Mucosa of stomach (tissue), 1 donor: ENCODE results near the gene AK1.
A peak's percentile ranks its signal among the peaks of the same experiment; 100 is the strongest.

ENCODE experiments used
- H3K27me3 ChIP-seq: one replicate; pipeline ENCODE4 v1.7.0; 2013; ENCODE audit warnings: mild to moderate bottlenecking, low read length; ENCODE audit not compliant: control insufficient read depth, insufficient read depth
- H3K36me3 ChIP-seq: one replicate; pipeline ENCODE4 v1.7.0; 2013; ENCODE audit warnings: low read length; ENCODE audit not compliant: control insufficient read depth, insufficient read depth
- H3K4me1 ChIP-seq: one replicate; pipeline ENCODE4 v1.7.0; 2013; ENCODE audit warnings: mild to moderate bottlenecking, low read length; ENCODE audit not compliant: control insufficient read depth, insufficient read depth
- H3K4me3 ChIP-seq: one replicate; pipeline ENCODE4 v1.7.0; 2013; ENCODE audit warnings: low read length
- H3K9ac ChIP-seq: one replicate; pipeline ENCODE4 v1.7.0; 2013; ENCODE audit warnings: mild to moderate bottlenecking, low read length, moderate library complexity
- H3K9me3 ChIP-seq: one replicate; pipeline ENCODE4 v1.7.0; 2013; ENCODE audit warnings: mild to moderate bottlenecking, low read length, moderate library complexity; ENCODE audit not compliant: control insufficient read depth
- donor health status: Pancreatic carcinoma.

Gene AK1, protein sequence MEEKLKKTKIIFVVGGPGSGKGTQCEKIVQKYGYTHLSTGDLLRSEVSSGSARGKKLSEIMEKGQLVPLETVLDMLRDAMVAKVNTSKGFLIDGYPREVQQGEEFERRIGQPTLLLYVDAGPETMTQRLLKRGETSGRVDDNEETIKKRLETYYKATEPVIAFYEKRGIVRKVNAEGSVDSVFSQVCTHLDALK

DNA sequence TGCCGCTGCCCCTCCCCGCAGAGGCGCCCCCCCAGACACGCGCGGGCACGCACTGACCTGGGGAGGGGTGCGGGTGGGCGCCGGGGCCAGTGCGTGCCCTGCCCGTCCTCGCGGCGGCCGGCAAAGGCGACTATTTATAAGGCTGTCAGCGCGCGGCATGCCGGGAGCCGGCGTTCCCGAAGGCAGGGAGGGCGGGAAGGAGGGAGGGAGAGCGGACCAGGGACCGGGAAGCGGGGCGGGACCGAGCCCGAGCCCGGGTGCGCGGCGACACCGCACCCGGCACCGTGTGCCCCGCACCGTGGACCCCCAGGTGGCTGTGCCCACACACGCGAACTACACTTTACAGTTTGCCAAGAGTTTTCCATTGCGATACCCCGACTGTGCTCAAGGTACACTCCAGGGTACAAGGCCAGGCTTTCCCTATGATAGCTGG, at the start of gene AK1:
TSS of gene AK1 (minus strand) at position 110 of the 433 bp plus-strand sequence. CDS start 3,058 bp downstream, outside the sequence.
- Histone ChIP-seq H3K4me3 (peak within 1 kb of the TSS; percentile 44), H3K9ac (peak within 1 kb of the TSS; percentile 74), H3K4me1 (peaks cover 44% of the 10 kb centered on the region), H3K27me3 (no peaks in the 10 kb centered on the region), H3K9me3 (no peaks in the 10 kb centered on the region), H3K36me3 (no peaks in the 10 kb centered on the region)

DNA sequence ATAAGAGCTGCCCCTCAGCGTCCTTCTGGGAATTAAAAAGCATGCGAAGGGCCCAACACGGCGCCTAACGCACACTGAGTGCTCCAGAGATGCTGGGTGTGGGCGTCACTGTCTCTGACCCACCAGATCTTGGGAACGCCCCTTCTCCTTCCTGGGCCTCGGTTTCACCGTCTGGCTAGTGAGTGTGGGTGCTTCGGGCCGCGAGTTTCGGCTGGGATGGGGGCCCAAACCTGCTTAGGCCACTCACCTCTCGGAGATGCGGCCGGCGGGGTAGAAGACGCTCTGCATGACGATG, 49.4 kb upstream of the AK1 start:
- H3K4me3 ChIP-seq = no peak overlapping the region
- peaks cover 37% of the 10 kb centered on the region for H3K4me1 ChIP-seq
- H3K9ac ChIP-seq = no peak overlapping the region
- no peaks in the 10 kb centered on the region for H3K36me3 ChIP-seq
- peaks cover 28% of the 10 kb centered on the region for H3K27me3 ChIP-seq
- no peaks in the 10 kb centered on the region for H3K9me3 ChIP-seq

DNA sequence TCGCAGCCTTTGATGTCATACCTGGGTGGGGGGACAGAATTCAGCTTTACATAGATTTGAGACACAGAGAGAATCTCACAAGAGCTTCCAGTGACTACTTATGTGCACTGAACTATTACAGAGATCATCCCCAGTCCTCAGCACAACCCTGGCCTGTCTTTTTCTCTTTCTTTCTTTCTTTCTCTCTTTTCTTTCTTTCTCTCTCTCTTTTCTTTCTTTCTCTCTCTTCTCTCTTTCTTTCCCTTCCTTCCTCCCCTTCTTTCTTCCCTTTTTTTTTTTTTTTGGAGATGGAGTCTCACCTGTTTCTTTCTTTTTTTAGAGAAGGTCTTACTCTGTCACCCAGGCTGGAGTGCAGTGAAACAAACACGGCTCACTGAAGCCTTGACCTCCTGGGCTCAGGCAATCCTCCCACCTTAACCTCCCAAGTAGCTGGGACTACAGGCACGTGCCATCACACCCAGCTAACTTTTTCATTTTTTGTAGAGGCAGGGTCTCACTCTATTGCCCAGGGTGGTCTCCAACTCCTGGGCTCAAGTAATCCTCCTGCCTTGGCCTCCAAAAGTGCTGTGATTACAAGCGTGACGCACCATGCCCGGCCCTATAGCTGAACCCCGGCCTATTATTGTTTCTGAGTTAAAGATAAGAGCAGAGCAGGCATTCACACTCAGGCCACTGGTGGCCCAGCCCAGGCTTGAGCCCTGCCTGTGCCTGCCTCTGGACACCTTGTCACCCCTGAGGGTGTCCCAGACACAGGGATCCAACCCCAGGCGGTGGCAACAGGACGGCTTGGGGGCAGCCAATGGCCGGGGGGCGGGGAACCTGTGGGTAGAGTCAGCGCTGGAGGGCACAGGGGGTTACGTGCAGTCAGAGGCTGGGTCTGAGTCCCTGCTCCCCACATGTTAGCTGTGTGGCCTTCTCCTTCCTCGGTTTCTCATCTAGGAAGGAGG, 48.8 kb upstream of the AK1 start:
- H3K9ac ChIP-seq = no peak overlapping the region
- H3K9me3 ChIP-seq = no peaks in the 10 kb centered on the region
- no peak overlapping the region for H3K4me3 ChIP-seq
- H3K36me3 ChIP-seq = no peaks in the 10 kb centered on the region
- peaks cover 28% of the 10 kb centered on the region for H3K27me3 ChIP-seq
- H3K4me1 ChIP-seq = peaks cover 31% of the 10 kb centered on the region

DNA sequence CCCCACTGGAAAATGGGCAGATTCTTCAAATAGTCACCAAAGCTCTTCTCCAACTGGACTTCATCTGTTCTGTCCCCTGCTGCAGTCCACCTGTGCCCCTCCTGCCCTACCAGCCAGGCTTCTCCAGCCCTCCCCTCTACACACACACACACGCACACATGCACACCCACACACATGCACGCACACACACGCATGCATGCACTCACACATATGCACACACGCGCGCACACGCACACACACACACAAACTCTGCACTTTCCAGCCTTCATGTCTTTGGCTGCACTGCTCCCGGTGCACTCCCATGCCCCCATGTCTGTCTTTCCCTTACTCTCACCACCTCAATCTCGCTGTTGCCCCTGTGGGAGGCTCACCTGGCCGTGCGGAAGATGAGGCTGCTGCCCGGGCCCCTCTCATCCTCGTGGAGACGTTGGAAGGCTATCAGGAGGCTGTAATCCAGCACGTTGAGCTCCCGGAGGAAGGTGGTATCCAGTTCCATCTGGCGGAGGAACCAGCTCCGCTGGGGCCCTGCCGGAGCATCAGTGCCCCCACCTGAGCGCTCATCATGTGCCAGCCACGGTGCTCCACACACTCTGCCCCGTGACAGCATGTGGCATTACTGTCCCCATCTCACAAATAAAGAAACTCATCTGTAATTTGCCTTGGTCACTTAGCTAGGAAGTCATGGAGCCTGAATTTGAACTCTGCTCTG, 47.4 kb upstream of the AK1 start:
- H3K4me3 ChIP-seq = no peak overlapping the region
- H3K36me3 ChIP-seq = no peaks in the 10 kb centered on the region
- no peak overlapping the region for H3K9ac ChIP-seq
- H3K9me3 ChIP-seq = no peaks in the 10 kb centered on the region
- peaks cover 22% of the 10 kb centered on the region for H3K4me1 ChIP-seq
- peaks cover 28% of the 10 kb centered on the region for H3K27me3 ChIP-seq

DNA sequence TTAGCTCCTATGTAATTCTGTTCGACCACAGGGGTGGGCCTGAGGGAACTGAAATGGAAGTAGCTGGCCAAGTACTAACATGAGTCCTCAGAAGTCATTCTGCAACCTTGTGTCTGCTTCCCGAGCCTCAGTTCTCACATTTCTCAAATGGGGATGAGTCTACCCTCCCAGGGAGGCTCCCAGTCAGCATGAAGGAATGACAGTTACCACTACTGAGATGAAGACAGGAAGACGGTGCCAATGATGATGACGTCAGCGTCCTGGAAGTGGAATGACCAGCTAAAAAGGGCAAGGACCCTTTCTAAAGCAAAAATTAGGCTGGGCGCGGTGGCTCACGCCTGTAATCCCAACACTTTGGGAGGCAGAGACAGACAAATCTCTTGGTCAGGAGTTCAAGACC, 46.3 kb upstream of the AK1 start:
- Histone ChIP-seq H3K27me3 (peaks cover 22% of the 10 kb centered on the region), H3K4me3 (no peak overlapping the region), H3K4me1 (peaks cover 30% of the 10 kb centered on the region), H3K9ac (no peak overlapping the region), H3K36me3 (no peaks in the 10 kb centered on the region), H3K9me3 (no peaks in the 10 kb centered on the region)

DNA sequence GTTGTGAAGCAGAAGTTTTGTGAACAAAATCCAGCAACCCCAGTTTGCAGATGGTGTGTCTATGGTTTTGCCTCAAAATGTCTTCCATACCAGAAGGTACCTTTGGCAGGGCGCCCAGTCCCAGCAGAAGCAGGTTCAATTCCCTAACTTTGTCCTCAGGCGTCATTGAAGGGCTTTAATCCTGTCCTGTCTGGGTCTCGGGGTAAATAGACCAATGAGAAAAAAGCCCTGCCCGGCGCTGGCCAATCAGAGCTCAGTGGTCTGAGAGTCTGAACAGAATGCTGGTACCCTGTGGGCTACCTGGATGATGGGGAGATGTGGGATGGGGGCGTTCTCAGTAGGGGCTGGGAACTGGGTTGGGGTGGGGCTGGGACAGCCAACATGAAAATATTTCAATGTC, 45.6 kb upstream of the AK1 start:
- Histone ChIP-seq H3K9ac (no peak overlapping the region), H3K4me3 (no peak overlapping the region), H3K36me3 (no peaks in the 10 kb centered on the region), H3K4me1 (peaks cover 30% of the 10 kb centered on the region), H3K27me3 (peaks cover 15% of the 10 kb centered on the region), H3K9me3 (no peaks in the 10 kb centered on the region)

DNA sequence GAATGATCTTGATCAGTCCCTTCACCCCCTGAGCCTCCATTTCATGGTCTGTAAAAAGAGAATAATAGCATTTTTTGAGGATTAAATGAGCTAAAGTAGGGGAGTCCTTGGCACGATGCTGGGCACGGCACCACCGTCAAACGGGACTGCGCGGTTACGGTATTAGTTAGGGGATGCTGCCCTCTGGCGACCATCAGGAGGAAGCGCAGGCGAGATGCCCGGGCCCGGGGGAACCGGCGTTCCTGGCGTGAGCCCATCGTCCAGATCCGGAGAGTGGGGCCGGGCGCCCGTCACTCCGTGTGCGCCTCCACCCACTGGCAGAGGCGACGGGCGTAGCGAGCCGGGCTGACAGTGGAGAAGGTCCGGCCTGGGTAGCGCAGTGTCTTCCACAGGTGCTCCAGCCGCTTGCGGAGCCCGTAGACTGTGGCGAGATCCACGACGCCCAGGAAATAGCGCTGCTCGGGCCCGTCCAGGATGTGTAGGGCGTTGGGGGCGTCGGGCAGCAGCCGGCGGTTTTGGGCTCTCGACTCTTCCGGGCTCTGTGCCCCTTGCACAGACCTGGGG, 44.2 kb upstream of the AK1 start:
- Histone ChIP-seq H3K27me3 (peaks cover 6% of the 10 kb centered on the region), H3K9me3 (no peaks in the 10 kb centered on the region), H3K36me3 (no peaks in the 10 kb centered on the region), H3K4me1 (peaks cover 25% of the 10 kb centered on the region), H3K9ac (no peak overlapping the region), H3K4me3 (no peak overlapping the region)

DNA sequence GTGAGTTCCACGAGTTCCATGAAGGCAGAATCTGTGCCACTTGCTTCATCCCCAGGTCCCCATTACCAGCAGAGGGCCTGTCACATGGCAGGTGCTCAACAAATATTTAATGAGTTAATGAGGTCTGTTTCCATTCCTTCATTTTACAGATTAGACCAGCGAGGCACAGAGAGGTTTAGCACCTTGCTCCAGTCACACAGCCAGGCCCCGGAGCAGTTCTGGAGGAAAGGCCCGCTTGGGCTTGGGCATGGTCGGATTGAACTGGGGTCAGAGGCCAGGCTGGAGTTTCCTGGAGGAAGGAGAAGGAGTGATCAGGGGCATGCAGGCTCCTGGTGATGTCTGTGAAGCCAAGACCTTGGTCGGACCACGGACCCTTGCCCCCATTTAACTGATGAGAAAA, 43.3 kb upstream of the AK1 start:
- Histone ChIP-seq H3K4me1 (peaks cover 30% of the 10 kb centered on the region), H3K9me3 (no peaks in the 10 kb centered on the region), H3K4me3 (no peak overlapping the region), H3K36me3 (no peaks in the 10 kb centered on the region), H3K27me3 (no peaks in the 10 kb centered on the region), H3K9ac (no peak overlapping the region)

DNA sequence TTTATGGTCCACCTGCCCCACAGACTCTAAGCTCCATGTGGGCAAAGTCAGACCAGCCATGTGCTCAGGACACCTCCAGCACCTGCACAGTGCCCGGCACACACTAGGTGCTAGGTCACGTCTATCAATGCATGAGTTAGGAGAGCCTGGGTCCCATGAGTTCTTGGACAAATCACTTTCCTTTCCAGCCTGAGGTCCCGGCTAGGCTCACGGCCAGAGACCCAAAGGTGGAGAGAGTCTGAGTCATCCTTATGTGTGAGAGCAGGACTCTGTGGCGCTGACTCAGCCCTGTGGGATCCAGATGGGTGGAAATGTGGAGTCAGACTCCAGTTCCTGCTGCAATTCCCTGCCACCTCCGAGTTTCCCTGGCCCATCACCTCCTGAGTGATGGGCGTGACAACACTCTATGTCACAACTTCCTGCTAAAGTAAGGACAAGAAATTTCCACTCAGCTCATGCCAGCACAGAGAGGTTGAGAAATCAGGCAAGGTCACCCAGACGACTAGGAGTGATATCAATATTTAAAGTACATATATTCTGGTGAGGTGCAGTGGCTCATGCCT, 41.9 kb upstream of the AK1 start:
- Histone ChIP-seq H3K4me1 (peaks cover 45% of the 10 kb centered on the region), H3K9ac (no peak overlapping the region)

DNA sequence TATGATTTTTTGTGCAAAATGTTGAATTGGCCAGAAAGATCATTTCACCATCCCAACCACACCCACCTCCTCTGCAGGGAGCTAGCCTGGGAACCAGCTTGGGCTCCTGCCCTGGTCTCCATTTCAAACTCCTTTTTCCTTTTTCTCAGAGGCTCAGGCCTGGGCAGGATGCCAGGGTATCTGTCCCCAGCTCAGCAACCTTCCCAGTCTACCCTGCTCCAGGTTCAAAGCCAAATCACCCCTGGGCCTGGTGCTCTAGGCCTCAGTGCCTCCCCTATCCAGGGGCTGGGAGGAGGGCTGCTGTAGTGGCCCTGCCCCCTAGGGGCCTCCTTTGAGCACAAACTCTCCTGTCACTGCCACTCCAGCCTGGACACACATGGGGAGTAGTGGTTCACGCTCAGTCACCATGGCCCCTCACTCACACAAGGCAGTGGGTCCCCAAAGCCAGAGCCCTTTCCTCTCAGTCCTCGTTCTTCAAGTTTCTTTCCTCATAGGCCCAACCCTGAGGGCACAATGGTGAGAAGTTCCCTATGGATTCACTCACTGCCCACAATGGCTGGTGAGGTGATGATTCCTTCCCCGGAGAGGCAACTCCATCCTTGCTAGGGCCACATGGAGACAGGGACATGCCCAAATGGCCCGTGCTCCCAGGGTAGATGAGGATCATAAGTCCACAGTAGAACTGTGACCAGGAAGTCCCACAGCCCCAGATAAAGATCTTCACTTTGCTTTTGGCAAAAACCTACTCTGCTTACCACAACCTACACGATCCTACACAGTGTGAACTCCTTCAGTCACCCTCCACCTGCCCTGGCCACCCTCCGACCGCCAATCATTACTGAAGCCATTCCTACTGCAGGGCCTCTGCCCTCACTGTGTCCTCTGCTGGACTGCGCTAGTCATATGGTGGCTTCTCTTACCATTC, 41.0 kb upstream of the AK1 start:
- Histone ChIP-seq H3K9ac (no peak overlapping the region), H3K4me1 (peaks cover 45% of the 10 kb centered on the region), H3K27me3 (no peaks in the 10 kb centered on the region), H3K9me3 (no peaks in the 10 kb centered on the region), H3K36me3 (no peaks in the 10 kb centered on the region), H3K4me3 (no peak overlapping the region)

More for the DNA sequence above, 41.9 kb upstream of the AK1 start:
- Histone ChIP-seq H3K4me3 (no peak overlapping the region), H3K27me3 (no peaks in the 10 kb centered on the region), H3K36me3 (no peaks in the 10 kb centered on the region), H3K9me3 (no peaks in the 10 kb centered on the region)

DNA sequence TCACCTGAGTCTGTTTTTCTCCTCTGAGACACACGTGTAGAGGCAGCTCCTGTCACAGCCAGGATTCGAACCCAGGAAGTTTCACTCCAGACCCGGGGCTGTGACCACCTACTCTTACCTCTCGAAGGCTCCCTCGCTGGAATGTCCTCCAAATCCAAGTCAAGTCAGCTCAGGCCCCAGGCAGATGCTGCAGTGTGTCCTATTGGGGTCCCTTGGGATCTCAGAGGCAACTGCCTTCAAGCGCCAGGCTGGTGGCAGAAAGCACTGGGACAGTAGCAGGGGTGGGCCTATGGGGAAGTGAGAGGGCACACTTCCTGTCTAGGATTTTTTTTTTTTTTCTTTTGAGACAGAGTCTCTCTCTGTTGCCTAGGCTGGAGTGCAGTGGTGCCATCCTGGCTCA, 40.1 kb upstream of the AK1 start:
- no peak overlapping the region for H3K9ac ChIP-seq
- peaks cover 52% of the 10 kb centered on the region for H3K4me1 ChIP-seq
- no peaks in the 10 kb centered on the region for H3K36me3 ChIP-seq
- no peak overlapping the region for H3K4me3 ChIP-seq
- no peaks in the 10 kb centered on the region for H3K27me3 ChIP-seq
- H3K9me3 ChIP-seq = no peaks in the 10 kb centered on the region
